GM19455 (cell line): ENCODE results near the gene IFNL2.
"Not testable (repeated sequence)": the region's sequence is repeated elsewhere in the genome, so short reads cannot be mapped to it uniquely, and the experiment has no call there.

ENCODE experiments used
- ATAC-seq: cut with Tn5 transposase; IDR thresholded peaks from one replicate; pipeline ENCODE4 v1.9.1; 2021; ENCODE audit not compliant: unreplicated experiment

The IFNL2 gene

DNA sequence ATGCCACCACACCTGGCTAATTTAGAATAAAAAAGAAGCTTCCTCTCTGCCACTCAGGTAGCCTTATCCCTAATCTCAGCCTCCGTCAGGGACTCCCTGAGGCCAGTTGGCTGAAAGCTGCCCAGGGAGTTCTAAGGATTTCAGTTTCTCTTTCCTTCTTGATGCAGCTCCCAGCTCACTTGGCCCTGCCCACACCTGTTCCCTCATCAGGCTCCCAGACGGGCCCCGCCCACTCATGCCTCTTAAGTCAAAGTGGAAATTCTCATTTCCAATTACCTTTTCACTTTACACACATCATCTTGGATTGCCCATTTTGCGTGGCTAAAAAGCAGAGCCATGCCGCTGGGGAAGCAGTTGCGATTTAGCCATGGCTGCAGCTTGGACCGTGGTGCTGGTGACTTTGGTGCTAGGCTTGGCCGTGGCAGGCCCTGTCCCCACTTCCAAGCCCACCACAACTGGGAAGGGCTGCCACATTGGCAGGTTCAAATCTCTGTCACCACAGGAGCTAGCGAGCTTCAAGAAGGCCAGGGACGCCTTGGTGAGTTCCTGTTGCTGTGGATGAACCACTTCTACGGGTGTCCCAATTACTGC, 28.0 kb downstream of the IFNL2 start, which contains the start of gene IFNL1:
TSS of gene IFNL1 (plus strand) at position 353 of the 591 bp plus-strand sequence. CDS start at position 368, 15 bp downstream.
- no peak for ATAC-seq

DNA sequence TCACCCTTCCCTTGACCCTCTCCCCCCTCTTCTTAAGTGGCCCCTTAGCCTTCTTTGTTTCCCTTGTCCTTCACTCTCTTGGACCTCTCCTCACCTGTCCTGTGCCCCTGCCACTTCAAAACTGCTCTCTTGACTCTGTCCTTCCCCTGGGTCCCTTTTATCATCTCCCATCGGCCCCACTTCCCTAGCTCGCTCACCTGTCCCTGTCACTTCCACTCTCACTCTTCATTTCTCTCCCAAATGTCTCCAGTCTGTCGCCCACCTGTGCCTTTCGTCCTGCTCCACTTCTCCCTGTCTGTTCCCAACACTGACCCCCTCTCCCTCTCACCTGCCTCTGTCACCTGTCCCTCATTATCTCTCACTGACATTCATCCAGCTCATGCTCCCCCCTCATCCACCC, 28.7 kb downstream of the IFNL2 start:
- no peak for ATAC-seq

DNA sequence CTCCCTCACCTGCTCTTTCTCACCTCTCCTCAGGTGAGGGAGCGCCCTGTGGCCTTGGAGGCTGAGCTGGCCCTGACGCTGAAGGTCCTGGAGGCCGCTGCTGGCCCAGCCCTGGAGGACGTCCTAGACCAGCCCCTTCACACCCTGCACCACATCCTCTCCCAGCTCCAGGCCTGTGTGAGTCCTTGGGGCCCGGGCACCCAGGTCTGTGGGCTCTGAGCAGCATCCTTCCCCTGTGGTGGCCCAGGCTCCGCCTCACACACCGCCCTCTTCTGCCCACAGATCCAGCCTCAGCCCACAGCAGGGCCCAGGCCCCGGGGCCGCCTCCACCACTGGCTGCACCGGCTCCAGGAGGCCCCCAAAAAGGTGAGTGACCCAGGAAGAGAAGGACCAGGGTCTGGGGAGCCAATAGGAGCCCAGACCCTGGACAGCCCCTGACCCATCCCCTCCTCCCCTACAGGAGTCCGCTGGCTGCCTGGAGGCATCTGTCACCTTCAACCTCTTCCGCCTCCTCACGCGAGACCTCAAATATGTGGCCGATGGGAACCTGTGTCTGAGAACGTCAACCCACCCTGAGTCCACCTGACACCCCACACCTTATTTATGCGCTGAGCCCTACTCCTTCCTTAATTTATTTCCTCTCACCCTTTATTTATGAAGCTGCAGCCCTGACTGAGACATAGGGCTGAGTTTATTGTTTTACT, 29.9 kb downstream of the IFNL2 start:
- ATAC-seq, result no peak

DNA sequence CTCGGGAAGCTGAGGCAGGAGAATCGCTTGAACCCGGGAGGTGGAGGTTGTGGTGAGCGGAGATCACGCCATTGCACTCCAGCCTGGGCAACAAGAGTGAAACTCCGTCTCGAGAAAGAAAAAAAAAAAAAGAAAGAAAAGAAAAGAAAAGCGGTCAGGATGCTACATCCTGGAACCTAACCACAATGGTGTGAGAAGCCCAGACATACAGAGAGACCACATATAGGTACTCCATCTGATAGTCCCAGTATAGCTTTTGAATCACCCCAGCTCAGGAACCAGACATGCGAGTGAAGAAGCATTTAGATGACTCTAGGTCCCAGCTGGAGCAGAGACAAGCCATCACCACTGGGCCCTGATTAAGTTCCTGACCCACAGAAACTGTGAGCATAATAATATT, 31.2 kb downstream of the IFNL2 start:
- no peak for ATAC-seq

DNA sequence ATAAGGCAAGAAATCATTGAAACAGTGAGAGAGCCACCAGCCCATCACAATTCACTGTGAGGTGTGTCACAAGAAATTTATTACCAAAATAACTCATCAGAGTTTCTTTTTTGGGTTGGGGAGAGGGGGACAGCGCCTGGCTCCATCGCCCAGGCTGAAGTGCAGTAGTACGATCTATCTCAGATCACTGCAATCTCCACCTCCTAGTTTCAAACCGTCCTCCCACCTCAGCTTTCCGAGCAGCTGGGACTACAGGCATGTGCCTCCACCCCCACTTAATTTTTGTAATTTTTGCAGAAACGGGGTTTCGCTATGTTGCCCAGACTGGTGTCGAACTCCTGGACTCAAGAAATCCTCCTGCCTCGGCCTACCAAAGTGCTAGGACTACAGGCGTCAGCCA, 31.6 kb downstream of the IFNL2 start:
- ATAC-seq, result no peak

DNA sequence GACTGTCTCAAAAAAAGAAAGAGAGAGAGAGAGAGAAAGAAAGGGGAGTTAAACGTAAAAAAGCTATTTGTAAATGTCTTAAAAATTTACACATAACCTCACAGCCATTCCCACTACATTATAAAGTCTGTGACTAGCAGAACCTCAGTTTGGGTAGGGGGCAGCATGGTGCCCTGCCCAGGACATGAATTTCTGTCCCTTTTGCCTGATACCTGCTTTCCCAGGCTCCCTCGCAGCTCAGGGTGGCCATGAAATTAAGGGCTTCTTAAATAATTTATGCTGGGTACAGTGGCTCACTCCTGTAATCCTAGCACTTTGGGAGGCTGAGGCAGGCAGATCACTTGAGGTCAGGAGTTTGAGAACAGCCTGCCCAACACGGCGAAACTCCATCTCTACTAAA, 32.8 kb downstream of the IFNL2 start:
- no peak for ATAC-seq

DNA sequence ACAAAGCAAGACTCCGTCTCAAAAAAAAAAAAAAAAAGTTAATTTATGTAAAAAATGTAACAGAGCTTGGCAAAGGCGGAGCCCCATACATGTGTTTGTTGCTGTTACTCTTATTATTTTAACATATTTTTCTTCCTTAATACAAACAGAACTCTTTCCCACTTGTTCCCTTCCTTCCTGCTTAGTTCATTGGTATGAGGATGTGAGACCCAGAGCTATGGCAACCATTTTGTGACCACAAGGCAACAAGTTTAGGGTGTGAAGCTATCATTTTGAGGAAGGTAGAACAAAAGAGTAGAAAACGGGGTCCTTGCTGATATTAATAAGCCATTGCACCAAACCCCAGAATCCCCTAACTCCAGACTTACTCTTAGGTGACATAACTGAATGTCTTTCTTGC, 33.4 kb downstream of the IFNL2 start:
- no peak for ATAC-seq

DNA sequence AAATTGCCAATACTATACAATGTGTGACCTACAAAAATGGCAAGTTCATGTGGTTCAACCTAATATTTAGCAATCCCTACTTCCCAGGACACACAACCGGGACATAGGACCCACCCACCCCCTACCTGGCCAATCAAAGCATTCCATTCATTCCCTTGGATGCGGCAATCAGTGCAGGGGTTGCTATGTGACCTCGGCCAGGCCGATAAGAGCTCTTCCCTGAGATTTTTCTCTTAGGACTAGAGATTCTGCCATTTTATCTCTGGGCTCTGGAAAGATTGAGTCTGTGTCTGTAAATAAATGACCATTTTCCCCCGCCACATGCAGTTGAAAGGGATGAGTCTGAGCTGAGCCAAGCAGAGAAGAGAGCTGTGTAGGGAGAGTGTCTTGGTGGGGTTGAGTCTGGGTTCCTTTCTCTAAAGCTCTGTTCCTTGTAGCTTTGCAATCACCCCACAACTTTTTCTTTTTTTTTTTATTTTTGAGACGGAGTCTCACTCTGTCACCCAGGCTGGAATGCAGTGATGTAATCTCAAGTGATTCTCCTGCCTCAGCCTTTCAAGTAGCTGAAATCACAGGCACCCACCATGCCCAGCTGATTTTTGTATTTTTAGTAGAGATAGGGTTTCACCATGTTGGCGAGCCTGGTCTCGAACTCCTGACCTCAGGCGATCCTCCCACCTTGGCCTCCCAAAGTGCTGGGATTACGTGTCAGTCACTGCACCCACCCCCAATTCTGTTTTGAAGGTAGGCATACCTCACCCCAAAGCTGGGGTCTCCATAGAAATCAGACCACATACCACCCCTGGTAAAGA, 35.4 kb downstream of the IFNL2 start:
- no peak for ATAC-seq

DNA sequence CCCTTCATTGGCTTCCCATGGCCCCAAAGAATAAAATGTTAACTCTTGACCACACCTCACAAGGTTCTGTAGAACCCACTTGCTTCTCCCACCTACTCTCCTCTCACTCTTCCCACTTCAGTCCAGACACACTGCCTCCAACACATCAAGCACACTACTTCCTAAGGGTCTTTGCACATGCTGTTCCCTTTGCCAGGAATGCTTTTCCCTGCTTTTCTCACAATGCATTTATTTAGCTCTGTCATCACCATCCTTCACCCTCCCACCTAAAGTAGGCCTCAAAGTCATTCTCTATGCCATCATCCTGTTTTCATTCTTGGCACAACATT, 36.0 kb downstream of the IFNL2 start:
- no peak for ATAC-seq

DNA sequence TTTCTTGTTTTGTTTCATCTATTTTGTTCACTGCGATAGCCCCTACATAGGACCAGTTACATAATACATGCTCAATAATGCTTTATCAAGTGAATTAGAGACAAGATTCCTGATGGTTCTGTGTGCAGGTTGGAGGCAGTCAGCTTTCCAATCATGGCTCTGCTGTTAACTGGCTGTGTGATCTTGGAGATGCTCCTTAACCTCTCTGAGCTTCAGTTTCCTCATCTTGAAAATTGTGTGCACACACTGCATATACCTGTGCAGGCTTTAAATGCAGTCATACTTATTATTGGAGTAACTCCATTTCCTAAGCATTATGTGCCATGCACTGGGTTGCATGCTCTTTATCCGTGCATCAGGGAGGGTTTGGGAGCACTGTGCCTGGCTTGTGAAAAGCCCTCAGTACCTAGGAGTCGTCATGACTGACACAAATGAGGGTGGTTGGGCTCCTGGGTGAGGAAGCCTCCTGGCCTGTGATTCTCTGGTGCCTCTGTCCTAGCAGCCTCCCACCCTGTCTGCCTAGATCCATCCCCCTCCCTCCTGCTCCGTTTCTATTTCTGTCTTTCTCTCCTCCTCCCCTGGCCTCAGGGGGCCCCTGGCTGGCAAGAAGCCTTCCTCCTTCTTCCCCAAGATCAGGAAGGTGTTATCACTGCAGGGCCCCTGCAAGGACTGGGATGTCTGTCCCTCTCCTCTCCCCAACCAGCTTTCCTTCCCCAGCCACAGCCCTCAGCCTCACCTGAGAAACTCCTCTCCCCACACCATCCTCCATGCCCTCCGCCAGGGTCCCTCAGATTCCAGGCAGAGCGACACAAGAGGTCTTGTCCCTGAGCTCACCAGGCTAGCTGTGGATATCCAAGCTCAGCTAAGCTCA, 36.7 kb downstream of the IFNL2 start:
- no peak for ATAC-seq

DNA sequence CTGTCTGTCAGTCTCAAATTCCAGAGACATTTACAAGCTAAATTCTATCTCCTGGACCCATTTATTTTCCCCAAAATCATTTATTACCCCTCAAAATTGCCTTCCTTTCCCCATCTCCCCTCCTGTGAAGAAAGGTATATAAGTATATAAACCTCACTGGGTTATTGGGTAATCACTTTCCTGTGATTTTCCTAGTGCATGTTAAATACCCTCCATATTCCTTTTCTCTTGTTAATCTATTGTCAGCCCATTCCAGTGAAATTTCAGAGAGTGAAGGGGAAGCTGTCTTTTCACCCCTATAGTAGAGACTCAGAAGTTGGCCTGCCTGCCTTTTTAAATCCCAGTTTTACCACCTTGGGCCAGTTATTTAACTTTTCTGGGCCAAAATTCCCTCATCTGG, 37.9 kb downstream of the IFNL2 start:
- ATAC-seq, result no peak

DNA sequence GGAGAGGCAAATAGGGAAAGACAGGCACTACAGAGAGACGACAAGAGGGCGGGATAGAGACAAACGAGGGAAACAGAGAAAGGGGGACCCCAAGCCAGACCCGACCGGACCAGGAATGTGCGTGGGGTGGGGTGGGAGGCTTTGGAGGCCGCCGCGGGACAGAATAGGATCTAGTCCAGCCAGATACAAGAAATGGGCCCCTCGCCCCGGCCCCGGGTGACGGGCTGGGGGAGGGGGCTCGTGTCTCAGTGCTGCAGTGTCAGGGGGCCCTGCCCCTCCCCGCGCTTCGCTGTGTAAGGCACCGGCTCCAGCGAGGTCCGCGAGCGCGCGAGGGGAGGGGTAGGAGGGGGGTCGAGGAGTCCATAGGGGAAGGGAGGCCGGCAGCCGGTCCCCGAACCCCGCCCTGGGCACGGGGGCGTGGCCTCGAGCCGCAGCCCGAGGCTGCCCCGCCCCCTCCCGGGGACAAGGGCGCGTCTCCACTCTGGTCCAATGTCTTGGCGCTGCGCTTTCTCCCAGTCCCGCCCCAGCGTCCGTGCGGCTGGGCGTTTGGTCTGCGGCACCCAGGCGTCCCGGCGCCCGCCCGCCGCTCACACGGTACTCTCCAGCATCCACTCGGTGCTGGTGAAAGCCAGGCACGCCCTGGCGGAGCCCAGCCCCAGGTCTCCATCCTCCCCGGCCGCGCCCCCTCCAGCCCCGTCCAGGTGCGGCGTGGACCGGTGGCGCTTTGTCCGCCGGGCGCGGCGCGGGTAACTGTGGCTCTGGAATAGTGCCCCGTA, 39.0 kb downstream of the IFNL2 start:
- ATAC-seq, result no peak

DNA sequence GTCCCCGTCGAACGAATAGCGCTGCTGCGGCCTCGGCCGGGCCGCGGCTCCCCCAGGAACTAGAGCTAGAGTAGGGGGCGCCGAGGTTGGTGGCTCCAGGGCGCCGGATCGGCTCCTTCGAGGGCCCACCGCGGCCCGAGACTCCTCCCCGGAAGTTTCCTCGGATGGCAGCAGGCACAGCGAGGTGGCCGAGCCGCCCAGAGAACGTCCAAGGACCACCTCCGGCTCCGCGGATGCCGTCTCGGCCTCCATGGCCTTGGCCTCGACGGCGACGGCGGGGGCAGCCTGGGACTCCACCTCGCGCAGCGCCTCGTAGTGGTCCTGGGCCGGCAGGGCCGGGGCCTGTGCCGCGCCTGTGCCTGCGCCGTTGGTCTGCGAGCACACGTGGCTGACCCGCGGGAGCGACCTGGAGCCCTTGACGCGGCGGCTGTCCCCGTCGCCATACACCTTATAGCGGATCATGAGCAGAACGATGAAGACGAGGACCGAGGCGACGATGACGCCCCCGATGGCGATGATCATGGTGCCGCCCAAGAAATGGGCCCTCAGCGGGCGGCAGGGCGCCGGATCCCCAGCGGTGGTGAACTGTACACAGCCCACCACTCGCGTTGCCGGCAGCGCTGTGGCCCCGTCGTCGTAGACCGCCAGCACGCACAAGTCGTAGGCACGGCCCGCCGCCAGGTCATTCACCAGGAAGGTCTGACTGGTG, 39.8 kb downstream of the IFNL2 start:
- no peak for ATAC-seq

DNA sequence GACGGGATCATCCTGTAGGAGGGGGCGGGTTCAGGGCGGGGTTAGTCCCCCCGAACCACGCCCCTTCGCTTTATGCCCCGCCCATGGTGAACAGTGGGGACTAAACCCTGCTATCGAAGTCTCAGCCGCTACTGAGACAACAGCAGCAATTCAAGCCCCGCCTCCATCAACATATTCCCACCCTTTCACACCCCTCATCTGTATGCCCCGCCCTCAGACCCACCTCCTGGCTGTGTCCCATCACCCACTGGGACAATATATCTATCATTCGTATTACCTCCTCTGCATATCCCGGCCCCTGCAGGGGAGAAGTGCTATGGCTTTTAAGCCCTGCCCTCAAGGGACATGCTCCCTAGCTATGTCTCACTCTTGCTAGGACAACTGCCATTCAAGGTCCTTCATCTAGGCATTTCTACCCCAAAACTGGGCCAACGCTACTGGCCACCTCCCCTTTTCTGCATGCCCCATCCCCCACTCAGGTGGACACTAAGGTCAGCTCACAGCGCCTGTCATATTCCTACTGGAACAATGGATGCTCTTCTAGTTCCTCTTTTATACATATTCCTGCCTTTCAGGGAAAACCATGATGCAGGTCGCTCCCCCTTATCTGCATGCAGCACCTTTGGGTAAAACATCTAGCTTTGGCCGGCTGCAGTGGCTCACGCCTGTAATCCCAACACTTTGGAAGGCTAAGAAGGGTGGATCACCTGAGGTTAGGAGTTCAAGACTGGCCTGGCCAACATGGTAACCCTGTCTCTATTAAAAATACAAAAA, 40.5 kb downstream of the IFNL2 start:
- ATAC-seq, result no peak

DNA sequence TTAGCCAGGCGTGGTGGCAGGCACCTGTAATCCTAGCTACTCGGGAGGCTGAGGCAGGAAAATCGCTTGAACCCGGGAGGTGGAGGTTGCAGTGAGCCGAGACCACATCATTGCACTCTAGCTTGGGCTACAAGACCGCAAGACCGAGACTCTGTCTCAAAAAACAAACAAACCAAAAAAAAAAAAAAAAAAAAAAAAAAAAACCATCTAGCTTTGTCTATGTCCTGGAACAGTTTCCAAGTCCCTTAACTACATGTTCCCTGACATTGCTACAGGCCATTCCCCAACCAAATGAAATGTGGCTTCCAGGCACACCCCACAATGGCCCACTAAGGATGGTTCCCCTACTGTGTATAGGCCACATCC, 41.1 kb downstream of the IFNL2 start:
- not testable (repeated sequence) for ATAC-seq

DNA sequence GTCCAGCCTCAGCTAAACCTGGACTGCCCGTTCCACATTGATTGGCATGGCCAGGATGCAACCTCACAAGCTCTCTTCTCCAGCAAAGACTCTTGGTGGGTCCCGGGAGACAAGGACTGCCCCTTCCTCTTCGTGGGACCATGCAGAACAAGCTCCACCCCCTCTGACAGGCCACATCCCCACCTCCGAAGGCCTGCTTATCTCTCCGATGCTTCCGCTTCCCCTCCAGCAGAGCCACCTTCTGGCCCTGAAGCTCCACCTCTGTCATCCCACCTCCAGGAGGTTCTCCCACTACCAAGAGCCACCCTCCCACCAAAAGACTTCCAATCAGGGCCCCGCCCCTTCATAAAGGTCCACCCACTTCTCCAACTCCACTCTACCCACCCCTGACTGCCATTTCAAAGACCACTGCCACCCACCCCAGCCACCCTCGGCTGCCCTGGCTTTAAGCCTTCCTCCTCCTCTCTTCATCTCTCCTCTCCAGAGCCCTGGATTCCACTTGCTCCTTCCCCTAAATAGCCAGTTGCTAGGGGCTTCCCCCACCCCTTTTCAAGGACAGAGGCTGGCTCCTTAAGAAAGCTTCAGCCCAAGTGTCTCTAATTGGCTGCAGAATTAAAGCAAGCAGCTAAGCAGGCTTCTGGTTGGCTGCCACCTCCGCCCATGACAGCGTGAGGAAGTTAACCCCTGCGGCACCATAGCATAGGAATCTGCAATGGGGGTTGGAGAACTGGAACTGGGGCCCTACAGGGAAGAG, 42.5 kb downstream of the IFNL2 start:
- ATAC-seq, result no peak

DNA sequence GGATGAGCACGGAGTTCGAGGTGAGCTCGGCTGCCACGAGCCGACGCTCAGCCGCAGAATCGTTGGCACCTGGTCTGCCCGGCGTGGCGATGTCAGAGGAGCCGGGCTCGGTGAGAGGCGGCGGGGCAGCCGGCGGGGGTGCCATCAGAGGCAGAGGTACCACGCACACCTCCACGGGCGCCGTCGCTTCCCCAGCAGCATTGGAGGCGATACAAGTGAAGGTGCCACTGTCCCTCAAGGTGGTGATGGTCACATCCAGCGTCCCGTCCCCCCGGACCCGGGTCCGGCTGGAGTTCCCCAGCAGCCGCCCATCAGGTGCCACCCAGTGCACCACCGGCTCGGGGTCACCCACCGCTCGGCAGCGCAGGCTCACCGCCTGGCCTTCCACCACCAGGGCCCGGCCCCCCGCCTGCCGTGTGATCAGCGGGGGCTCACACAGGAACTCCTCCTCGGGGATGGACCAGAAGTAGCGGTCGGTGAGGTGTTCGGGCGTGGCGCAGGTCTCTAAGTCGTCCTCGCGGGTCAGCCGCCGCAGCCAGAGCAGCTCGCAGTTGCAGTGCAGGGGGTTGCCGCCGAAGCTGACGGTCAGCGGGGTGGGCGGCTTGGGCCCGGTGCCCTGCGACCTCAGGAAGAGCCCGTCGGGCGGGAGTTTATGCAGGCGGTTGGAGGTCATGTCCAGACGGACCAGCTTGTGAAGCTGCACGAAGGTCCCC, 46.0 kb downstream of the IFNL2 start:
- ATAC-seq, result no peak

DNA sequence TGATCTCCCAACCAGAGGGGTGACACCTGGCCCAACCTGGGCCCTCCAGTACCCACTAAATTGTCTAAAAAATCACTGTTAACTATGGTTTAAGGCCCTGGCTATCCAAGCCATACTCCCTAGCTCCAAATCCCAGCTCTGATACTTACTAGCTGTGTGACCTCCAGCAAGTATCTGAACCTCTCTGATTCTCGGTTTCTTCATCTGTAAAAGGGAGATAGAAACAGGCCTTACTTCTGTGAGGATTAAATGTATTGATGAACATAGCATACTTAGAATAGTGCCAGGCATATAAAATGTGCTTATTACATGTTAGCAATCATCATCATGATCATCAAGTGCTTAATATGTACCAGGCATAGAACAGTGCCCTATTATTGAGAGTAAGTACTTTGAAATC, 47.7 kb downstream of the IFNL2 start:
- ATAC-seq, result no peak
